Measurements from ENCODE around the gene TSPAN1.

Gene TSPAN1

DNA sequence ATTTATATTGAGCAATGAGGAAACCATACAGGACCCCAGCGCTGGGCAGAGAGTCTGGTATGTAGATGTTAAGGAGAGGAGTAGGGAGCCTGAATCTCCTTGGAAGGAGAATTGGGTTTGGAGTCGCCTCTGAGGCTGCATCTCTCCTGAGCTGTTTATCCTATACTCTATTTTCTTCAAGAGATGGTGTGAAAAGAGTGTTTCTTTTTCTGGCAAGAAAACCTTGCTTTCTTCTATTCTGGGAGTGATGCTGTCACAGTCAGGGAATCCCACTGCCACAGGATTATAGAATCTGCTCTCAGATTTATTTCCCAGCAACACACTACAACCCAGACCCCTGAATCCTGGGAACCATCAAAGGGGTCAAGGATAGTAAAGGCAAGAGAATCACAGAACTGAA is 31.5 kb downstream of the TSPAN1 start:
- TF ChIP-seq, protein P1, sequence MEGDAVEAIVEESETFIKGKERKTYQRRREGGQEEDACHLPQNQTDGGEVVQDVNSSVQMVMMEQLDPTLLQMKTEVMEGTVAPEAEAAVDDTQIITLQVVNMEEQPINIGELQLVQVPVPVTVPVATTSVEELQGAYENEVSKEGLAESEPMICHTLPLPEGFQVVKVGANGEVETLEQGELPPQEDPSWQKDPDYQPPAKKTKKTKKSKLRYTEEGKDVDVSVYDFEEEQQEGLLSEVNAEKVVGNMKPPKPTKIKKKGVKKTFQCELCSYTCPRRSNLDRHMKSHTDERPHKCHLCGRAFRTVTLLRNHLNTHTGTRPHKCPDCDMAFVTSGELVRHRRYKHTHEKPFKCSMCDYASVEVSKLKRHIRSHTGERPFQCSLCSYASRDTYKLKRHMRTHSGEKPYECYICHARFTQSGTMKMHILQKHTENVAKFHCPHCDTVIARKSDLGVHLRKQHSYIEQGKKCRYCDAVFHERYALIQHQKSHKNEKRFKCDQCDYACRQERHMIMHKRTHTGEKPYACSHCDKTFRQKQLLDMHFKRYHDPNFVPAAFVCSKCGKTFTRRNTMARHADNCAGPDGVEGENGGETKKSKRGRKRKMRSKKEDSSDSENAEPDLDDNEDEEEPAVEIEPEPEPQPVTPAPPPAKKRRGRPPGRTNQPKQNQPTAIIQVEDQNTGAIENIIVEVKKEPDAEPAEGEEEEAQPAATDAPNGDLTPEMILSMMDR (IDR thresholded peaks at IDR 0.05; ENCODE audit: low read depth, low read length): no peak
- in situ Hi-C loops (cut with HindIII; ENCODE audit: low sequenced_read_pairs): loop anchor here (10.0 kb wide), 1 partner anchor 162 kb away; no protein-coding TSS in a partner anchor
- no peak for DNase-seq (ENCODE audit: low read depth, low spot score)
- no peak overlapping the region for H3K4me3 ChIP-seq (ENCODE audit: low read depth, low read length)

DNA sequence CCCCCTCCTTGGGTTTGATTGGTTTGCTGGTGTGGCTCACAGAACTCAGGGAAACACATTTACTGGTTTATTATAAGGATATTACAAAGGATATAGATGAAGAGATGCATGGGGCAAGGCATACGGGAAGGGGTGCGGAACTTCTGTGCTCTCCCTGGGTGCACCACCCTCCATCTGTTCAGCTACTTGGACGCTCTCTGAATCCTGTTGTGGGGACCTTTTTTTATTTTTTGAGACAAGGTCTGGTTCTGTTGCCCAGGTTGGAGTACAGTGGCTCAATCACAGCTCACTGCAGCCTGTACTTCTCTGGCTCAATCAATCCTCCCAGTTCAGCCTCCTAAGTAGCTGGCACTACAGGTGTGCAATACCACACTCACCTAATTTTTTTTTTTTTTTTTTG is 35.7 kb downstream of the TSPAN1 start:
- H3K4me3 ChIP-seq (ENCODE audit: low read depth, low read length): no peak overlapping the region
- in situ Hi-C loops (cut with HindIII; ENCODE audit: low sequenced_read_pairs): no loop called here
- no peak for DNase-seq (ENCODE audit: low read depth, low spot score)
- TF ChIP-seq, protein P1 (IDR thresholded peaks at IDR 0.05; ENCODE audit: low read depth, low read length): no peak

DNA sequence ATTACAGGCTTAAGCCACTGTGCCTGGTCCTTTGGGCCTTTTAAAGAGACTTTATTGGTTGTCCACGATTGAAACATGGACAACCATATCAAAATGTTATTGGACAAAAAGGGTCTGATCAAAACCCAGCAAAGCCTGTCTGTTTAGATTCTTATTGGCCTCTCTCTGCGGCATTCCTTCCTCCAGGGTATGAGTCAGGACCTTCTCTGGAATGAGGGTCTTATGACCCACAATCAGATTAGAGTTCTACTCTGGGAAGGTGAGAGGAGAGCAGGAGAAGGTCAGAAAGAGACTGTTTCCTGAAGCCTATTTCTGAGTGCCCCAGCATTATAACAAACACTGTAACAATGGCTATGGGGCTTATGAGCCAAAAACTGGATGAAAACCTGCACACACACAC is 36.2 kb downstream of the TSPAN1 start:
- TF ChIP-seq, protein P1 (IDR thresholded peaks at IDR 0.05; ENCODE audit: low read depth, low read length): no peak
- in situ Hi-C loops (cut with HindIII; ENCODE audit: low sequenced_read_pairs): no loop called here
- no peak for DNase-seq (ENCODE audit: low read depth, low spot score)
- no peak overlapping the region for H3K4me3 ChIP-seq (ENCODE audit: low read depth, low read length)

DNA sequence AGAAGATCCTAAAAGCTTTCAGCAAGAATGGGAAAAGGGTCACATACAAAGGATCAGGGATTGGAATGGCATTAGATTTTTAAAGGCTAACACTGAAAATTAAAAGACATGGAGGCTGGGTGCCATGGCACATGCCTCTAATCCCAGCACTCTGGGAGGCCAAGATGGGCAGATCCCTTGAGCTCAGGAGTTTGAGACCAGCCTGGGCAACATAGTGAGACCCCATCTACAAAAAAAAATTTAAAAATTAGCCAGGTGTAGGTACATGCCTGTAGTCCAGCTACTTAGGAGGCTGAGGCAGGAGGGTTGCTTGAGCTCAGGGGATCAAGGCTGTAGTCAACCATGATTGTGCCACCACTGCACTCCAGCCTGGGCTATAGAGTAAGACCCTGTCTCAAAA is 40.6 kb downstream of the TSPAN1 start:
- TF ChIP-seq, protein P1 (IDR thresholded peaks at IDR 0.05; ENCODE audit: low read depth, low read length): no peak
- in situ Hi-C loops (cut with HindIII; ENCODE audit: low sequenced_read_pairs): no loop called here
- DNase-seq (ENCODE audit: low read depth, low spot score): no peak
- no peak overlapping the region for H3K4me3 ChIP-seq (ENCODE audit: low read depth, low read length)

DNA sequence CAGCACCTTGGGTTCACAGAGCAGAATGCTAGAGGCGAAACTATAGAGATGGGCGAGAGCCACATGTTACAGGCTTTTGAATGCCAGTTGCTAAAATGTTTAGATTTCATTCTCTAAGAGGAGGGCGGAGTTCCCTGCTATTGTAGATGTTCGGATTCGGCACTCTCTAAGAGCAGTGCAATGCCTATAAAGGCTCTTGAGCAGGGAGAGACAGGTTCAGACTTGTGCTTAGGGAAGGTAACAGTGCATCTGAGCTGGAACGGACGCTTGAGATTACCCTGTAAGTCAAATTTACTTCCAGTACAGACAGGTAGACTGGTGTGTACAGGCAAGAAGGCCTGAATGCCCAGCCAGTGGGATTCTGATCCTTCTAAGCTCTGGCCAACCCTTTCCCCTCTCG is 43.6 kb downstream of the TSPAN1 start:
- in situ Hi-C loops (cut with HindIII; ENCODE audit: low sequenced_read_pairs): no loop called here
- no peak for DNase-seq (ENCODE audit: low read depth, low spot score)
- TF ChIP-seq, protein P1 (IDR thresholded peaks at IDR 0.05; ENCODE audit: low read depth, low read length): no peak
- no peak overlapping the region for H3K4me3 ChIP-seq (ENCODE audit: low read depth, low read length)

DNA sequence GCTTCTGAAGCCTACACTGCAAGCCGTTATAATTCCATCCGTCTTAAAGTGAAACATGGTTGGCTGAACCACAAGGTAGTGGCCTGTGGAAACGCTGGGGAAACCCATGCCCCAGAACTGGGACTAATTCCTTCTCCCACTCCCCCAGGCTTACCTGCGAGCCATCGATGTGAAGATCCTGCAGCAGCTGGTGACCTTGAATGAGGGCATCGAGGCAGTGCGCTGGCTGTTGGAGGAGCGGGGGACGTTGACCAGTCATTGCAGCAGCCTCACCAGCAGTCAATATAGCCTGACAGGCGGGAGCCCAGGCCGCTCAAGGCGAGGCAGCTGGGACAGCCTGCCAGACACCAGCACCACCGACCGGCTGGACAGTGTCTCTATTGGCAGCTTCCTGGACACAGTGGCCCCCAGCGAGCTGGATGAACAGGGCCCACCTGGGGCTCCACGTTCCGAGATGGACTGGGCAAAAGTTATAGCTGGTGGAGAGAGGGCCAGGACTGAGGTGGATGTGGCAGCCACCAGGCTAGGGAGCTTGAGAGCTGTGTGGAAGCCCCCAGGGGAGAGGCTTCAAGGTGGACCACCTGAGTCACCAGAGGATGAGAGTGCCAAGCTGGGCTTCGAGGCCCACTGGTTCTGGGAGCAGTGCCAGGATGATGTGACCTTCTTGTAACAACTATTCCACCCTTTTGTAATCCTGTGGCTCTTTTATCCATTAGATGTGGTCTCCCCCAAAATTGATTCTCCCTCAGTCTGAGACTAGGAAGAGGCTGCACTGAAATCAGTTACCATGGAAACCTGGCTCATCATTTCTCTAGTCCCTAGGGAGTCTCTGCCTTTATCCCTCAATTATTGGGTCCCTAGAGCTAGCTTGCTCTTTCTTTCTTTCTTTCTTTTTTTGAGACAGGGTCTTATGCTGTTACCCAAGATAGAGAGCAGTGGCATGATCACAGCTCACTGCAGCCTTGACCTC is 44.9 kb downstream of the TSPAN1 start:
- no peak for DNase-seq (ENCODE audit: low read depth, low spot score)

More for the DNA sequence above, 44.9 kb downstream of the TSPAN1 start:
- in situ Hi-C loops (cut with HindIII; ENCODE audit: low sequenced_read_pairs): no loop called here
- H3K4me3 ChIP-seq (ENCODE audit: low read depth, low read length): no peak overlapping the region
- TF ChIP-seq, protein P1 (IDR thresholded peaks at IDR 0.05; ENCODE audit: low read depth, low read length): no peak
